DND-41 (cell line): ENCODE data around the gene PRUNE1.

ENCODE experiments used
- EZH2 ChIP-seq: IDR thresholded peaks from 3 replicates; pipeline ENCODE4 v1.6.1; 2012; ENCODE audit warnings: borderline replicate concordance, low read depth, mild to moderate bottlenecking, moderate library complexity, low read length, inconsistent platforms; ENCODE audit not compliant: severe bottlenecking
- TF ChIP-seq, protein P1 (sequence below): IDR thresholded peaks from 2 replicates; pipeline ENCODE4 v1.5.1; 2012; ENCODE audit warnings: borderline replicate concordance, low read length, moderate library complexity, mild to moderate bottlenecking; ENCODE audit not compliant: poor library complexity, severe bottlenecking; ENCODE audit errors: extremely low read depth

DNA sequence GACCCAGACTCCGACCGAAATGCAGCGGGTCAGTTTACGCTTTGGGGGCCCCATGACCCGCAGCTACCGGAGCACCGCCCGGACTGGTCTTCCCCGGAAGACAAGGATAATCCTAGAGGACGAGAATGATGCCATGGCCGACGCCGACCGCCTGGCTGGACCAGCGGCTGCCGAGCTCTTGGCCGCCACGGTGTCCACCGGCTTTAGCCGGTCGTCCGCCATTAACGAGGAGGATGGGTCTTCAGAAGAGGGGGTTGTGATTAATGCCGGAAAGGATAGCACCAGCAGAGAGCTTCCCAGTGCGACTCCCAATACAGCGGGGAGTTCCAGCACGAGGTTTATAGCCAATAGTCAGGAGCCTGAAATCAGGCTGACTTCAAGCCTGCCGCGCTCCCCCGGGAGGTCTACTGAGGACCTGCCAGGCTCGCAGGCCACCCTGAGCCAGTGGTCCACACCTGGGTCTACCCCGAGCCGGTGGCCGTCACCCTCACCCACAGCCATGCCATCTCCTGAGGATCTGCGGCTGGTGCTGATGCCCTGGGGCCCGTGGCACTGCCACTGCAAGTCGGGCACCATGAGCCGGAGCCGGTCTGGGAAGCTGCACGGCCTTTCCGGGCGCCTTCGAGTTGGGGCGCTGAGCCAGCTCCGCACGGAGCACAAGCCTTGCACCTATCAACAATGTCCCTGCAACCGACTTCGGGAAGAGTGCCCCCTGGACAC lies 39.8 kb downstream of the PRUNE1 start:
- TF ChIP-seq, protein P1, sequence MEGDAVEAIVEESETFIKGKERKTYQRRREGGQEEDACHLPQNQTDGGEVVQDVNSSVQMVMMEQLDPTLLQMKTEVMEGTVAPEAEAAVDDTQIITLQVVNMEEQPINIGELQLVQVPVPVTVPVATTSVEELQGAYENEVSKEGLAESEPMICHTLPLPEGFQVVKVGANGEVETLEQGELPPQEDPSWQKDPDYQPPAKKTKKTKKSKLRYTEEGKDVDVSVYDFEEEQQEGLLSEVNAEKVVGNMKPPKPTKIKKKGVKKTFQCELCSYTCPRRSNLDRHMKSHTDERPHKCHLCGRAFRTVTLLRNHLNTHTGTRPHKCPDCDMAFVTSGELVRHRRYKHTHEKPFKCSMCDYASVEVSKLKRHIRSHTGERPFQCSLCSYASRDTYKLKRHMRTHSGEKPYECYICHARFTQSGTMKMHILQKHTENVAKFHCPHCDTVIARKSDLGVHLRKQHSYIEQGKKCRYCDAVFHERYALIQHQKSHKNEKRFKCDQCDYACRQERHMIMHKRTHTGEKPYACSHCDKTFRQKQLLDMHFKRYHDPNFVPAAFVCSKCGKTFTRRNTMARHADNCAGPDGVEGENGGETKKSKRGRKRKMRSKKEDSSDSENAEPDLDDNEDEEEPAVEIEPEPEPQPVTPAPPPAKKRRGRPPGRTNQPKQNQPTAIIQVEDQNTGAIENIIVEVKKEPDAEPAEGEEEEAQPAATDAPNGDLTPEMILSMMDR, result no peak
- no peak for TF ChIP-seq EZH2
